Mesothelial cell of epicardium (in vitro differentiated cells): ENCODE data around the gene LPIN3. TPM values are rescaled to one million over a fixed set of nuclear protein-coding genes. Genes with fewer than 3 reads are reported as not detected.

Experiments used
- DNase-seq, 2 experiments: peaks; one replicate each; pipeline ENCODE4 v3.0.0; 2021; ENCODE audit warnings: low spot score in 2 of 2; ENCODE audit not compliant: unreplicated experiment in 2 of 2
- H3K27ac Mint-ChIP-seq: 2 replicates; pipeline ENCODE4 v1.8.0; 2021; ENCODE audit warnings: mixed read lengths
- H3K27me3 Mint-ChIP-seq: 2 replicates; pipeline ENCODE4 v1.8.0; 2021; ENCODE audit warnings: low read depth, mixed read lengths
- H3K36me3 Mint-ChIP-seq: 2 replicates; pipeline ENCODE4 v1.8.0; 2021; ENCODE audit warnings: mixed read lengths
- H3K4me1 Mint-ChIP-seq: 2 replicates; pipeline ENCODE4 v1.8.0; 2021; ENCODE audit warnings: mixed read lengths
- H3K4me3 Mint-ChIP-seq: 2 replicates; pipeline ENCODE4 v1.8.0; 2021; ENCODE audit warnings: mild to moderate bottlenecking, moderate library complexity, mixed read lengths
- H3K9me3 Mint-ChIP-seq: 2 replicates; pipeline ENCODE4 v1.8.0; 2021; ENCODE audit warnings: mixed read lengths
- total RNA-seq: library from RNA; stranded (reverse); gene quantifications from 3 replicates; pipeline ENCODE4 v1.2.1, GENCODE V29; 2021
- TF ChIP-seq, protein P1 (sequence below): fragments of 200-600 bp; sonication (generic); IDR thresholded peaks from one replicate; pipeline ENCODE4 v1.5.0; 2021; ENCODE audit warnings: antibody characterized with exemption; ENCODE audit not compliant: unreplicated experiment

Gene LPIN3
- total RNA-seq, 1 donor from 2014 or later, result 21.3 TPM

DNA sequence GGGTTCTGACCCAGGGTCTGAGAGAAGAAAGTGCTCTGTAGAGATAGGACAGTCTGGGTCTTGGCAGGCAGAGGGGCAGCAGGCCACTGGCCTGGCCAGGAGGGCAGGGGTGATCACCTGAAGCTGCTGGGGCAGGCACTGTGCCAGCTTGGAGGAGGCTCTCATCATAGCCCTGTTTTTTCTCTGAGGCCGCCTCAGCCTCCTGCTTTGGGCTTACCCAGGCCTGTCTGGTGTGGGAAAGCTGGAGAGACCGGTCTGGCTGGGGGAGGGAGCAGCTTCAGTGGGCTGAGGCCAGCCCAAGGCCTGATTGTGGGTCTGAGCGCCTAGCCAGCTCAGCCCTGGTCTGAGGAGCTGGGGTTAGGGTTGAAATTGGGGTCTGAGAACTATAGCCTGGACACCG, 3.9 kb downstream of the LPIN3 start:
- TF ChIP-seq, protein P1, sequence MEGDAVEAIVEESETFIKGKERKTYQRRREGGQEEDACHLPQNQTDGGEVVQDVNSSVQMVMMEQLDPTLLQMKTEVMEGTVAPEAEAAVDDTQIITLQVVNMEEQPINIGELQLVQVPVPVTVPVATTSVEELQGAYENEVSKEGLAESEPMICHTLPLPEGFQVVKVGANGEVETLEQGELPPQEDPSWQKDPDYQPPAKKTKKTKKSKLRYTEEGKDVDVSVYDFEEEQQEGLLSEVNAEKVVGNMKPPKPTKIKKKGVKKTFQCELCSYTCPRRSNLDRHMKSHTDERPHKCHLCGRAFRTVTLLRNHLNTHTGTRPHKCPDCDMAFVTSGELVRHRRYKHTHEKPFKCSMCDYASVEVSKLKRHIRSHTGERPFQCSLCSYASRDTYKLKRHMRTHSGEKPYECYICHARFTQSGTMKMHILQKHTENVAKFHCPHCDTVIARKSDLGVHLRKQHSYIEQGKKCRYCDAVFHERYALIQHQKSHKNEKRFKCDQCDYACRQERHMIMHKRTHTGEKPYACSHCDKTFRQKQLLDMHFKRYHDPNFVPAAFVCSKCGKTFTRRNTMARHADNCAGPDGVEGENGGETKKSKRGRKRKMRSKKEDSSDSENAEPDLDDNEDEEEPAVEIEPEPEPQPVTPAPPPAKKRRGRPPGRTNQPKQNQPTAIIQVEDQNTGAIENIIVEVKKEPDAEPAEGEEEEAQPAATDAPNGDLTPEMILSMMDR, result no peak
- Mint-ChIP-seq H3K4me3 (no peak overlapping the region), H3K4me1 (peaks cover 8% of the 10 kb centered on the region), H3K9me3 (no peaks in the 10 kb centered on the region), H3K27ac (no peak overlapping the region), H3K27me3 (no peaks in the 10 kb centered on the region), H3K36me3 (no peaks in the 10 kb centered on the region)
- no peak for DNase-seq

DNA sequence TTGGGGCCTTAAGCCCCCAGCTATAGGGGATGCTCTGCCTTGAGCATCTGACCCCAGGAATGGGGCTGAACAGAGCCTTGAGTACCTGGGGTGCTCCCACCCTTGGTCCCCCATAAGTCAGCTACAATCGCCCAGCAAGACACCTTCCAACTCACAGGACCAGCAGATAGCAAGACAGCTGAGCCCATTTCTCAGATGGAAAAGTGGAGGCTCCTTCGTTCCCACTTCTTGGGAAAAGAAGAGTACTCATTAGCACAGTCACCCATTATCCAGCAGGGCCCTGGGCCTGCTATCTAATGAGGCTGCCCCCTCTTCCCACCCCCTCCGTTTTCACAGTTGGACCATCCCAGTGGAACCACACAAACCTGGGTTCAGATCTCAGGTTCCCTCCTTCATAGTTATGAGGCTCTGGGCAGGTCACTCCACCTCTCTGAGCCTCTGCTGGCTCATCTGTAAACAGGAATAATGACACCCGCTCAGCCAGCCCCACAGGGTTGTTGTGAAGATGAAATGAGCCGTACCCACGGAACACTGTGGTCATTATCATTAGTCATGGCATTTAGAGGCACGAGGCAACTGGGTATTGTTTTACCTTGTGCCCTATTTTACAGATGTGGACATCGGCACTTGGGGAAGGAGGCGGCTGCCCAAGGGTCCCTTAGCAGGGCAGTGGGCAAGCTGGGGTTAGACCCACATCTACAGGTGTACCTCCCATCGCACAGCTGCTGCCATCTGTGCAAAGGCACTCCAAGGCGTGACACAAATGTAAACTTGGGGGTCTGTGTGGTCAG, 4.5 kb downstream of the LPIN3 start:
- Mint-ChIP-seq H3K27me3 (no peaks in the 10 kb centered on the region), H3K4me1 (peaks cover 7% of the 10 kb centered on the region), H3K27ac (no peak overlapping the region), H3K4me3 (no peak overlapping the region), H3K36me3 (no peaks in the 10 kb centered on the region), H3K9me3 (no peaks in the 10 kb centered on the region)
- TF ChIP-seq, protein P1, result no peak
- no peak for DNase-seq

DNA sequence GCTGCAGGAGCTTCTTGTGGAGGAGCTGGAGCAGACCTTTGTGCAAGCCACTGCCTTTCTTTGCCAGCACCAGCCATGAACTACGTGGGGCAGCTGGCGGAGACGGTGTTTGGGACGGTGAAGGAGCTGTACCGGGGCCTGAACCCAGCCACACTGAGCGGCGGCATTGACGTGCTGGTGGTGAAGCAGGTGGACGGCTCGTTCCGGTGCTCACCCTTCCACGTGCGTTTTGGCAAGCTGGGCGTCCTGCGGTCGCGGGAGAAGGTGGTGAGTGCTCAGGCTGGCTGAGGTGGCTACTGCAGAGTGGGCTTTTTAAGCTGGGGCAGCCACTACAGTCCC, 5.1 kb downstream of the LPIN3 start:
- Mint-ChIP-seq H3K36me3 (no peaks in the 10 kb centered on the region), H3K27me3 (no peaks in the 10 kb centered on the region), H3K27ac (no peak overlapping the region), H3K9me3 (no peaks in the 10 kb centered on the region), H3K4me3 (no peak overlapping the region), H3K4me1 (peaks cover 4% of the 10 kb centered on the region)
- TF ChIP-seq, protein P1, result no peak
- no peak for DNase-seq

DNA sequence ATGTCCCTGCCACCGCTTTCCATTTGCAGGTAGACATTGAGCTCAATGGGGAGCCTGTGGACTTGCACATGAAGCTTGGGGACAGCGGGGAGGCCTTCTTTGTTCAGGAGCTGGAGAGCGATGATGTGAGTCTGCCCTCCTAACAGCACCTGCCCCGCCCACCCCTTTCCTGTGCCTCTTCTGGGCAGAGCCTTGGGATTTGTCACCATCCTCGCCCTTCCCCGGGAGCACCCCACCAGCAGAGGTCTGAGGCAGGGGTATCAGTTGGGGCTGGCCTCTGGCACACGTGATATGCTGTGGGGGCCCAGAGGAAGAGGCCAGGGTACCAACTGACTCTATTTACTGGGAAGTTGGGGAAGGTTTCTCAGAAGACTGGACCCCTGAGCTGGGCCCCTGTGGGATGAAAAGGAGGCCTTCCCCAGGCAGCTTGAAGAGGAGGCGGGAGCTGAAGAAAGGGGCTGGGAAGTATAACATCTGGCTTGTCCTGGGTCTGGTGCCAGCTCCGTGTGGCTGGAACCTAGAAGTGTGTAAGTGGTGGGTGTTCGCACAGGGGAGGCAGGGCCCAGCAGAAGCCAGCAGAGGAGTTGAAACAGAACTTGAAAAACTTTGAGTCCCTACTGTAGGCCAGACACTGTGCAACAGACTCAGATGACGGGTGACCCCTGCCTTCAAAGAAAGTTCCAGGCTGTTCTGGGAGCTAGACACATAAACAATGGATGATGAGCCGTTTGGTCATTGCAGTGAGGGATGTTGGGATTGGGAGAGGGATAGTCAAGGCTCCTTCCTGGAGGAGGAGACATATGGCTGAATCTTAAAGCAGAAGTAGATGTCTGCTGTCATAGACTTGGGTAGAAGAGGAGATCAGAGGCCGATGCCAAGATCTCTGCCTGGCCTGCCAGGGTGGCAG, 7.2 kb downstream of the LPIN3 start:
- H3K27me3 Mint-ChIP-seq, result no peaks in the 10 kb centered on the region
- H3K36me3 Mint-ChIP-seq, result no peaks in the 10 kb centered on the region
- no peak overlapping the region for H3K4me3 Mint-ChIP-seq
- TF ChIP-seq, protein P1, result no peak
- no peak for DNase-seq
- no peaks in the 10 kb centered on the region for H3K4me1 Mint-ChIP-seq
- H3K27ac Mint-ChIP-seq, result no peak overlapping the region
- H3K9me3 Mint-ChIP-seq, result no peaks in the 10 kb centered on the region

DNA sequence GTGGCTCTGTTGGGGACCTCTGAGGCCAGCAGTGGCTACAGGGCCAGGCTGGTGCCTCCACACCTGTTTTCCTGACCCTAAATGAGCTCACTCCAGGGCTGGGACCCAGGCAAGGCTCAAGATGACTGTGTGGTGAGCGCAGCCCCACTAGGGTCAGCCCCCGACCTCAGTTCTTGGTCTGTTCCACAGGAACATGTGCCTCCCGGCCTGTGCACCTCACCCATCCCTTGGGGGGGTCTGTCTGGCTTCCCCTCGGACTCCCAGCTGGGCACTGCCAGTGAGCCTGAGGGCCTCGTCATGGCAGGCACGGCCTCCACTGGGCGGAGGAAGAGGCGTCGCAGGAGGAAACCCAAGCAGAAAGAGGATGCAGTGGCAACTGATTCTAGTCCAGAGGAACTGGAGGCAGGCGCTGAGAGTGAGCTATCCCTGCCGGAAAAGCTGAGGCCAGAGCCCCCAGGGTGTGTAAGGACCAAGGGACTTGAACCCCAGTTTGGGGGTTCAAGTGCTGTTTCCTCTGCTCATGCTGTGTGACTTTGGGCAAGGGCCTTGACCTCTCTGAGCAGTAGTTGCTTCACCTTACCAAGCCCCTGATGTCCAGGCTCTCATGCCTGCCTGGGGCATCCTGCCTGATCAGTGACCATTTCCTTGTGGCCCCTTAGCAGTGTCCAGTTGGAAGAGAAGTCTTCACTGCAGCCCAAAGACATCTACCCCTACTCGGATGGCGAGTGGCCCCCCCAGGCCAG, 8.0 kb downstream of the LPIN3 start:
- Mint-ChIP-seq H3K27ac (no peak overlapping the region), H3K4me3 (no peak overlapping the region), H3K36me3 (no peaks in the 10 kb centered on the region), H3K4me1 (no peaks in the 10 kb centered on the region), H3K27me3 (no peaks in the 10 kb centered on the region), H3K9me3 (no peaks in the 10 kb centered on the region)
- TF ChIP-seq, protein P1, result no peak
- no peak for DNase-seq
